GM12875 (cell line): ENCODE measurements around the gene ZNF775.

ENCODE experiments used
- H3K4me3 ChIP-seq: one replicate; pipeline ENCODE4 v1.5.1; 2011; ENCODE audit warnings: low read depth, low read length, control low read depth
- TF ChIP-seq, protein P1 (sequence below): IDR thresholded peaks from 2 replicates; pipeline ENCODE4 v1.5.1; 2011; ENCODE audit warnings: low read depth, mild to moderate bottlenecking, control low read depth, inconsistent platforms, low read length, moderate library complexity, borderline replicate concordance; ENCODE audit not compliant: insufficient read depth

ZNF775 gene

DNA sequence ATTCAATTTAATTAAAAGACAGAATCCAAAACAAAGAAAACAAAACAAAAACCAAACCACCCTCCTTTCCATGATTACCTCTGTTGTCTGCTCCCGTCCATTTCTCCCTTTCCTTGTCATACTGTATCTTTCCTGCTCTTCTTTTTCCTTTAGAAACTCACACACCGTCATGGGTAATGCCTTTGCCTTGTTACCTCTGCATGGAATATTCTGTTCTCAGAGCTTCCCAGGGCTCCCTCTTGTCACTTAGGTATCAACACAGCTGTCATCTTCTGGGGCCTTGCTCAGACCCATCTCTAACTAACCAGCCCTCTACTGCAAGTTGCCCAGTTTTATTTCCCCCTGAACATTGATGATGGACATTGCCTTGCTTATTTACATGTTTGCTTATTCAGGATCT is 41.1 kb downstream of the ZNF775 start:
- no peak overlapping the region for H3K4me3 ChIP-seq
- TF ChIP-seq, protein P1, sequence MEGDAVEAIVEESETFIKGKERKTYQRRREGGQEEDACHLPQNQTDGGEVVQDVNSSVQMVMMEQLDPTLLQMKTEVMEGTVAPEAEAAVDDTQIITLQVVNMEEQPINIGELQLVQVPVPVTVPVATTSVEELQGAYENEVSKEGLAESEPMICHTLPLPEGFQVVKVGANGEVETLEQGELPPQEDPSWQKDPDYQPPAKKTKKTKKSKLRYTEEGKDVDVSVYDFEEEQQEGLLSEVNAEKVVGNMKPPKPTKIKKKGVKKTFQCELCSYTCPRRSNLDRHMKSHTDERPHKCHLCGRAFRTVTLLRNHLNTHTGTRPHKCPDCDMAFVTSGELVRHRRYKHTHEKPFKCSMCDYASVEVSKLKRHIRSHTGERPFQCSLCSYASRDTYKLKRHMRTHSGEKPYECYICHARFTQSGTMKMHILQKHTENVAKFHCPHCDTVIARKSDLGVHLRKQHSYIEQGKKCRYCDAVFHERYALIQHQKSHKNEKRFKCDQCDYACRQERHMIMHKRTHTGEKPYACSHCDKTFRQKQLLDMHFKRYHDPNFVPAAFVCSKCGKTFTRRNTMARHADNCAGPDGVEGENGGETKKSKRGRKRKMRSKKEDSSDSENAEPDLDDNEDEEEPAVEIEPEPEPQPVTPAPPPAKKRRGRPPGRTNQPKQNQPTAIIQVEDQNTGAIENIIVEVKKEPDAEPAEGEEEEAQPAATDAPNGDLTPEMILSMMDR: no peak

DNA sequence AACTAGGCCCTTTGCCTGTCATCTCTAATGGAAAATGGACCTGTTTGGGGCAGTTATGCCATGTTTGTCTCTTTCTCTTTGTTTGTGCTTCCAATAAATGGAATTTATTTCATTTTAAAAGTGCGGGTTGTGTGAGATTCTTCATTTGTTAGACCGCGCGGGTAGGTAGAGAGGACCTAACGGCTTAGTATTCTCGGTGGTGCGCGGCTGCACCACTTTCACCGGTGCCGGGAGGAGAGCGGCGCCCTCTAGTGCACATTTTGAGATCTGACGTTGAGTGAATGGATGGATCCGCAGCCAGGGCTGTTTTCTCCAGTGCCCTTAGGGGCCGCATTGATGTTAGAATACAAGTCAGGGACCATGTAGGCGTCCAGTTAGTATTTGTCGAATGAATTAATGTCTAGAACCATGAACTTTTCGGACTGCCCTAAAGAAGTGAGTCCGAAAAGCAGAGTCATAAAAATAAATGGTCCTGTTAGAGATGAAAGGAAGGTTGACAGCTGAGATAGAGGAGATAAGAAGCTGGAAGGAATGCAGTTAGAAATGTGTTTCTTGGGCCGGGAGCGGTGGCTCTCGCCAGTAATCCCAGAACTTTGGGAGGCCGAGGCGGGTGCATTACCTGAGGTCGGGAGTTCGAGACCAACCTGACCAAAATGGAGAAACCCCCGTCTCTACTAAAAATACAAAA is 42.0 kb downstream of the ZNF775 start:
- no peak overlapping the region for H3K4me3 ChIP-seq
- TF ChIP-seq, protein P1: peak; percentile 76

DNA sequence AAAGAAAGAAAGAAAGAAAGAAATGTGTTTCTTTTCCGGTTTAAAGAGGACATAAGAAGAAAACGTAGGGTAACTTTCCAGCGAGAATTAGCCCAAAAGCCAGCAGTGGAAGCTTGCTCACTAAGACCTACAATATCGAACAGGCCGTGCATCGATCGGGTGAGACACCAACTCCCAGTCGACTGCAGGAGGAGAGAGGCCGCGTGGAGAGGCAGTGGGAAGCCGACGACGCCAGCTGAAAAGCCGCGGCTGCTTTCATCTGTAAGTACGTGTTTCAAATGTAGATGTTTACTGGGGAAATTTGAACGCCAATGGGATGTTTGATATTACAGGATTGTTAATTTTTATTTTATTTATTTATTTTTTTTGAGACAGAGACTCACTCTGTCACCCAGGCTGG is 42.7 kb downstream of the ZNF775 start:
- H3K4me3 ChIP-seq: no peak overlapping the region
- TF ChIP-seq, protein P1: no peak

DNA sequence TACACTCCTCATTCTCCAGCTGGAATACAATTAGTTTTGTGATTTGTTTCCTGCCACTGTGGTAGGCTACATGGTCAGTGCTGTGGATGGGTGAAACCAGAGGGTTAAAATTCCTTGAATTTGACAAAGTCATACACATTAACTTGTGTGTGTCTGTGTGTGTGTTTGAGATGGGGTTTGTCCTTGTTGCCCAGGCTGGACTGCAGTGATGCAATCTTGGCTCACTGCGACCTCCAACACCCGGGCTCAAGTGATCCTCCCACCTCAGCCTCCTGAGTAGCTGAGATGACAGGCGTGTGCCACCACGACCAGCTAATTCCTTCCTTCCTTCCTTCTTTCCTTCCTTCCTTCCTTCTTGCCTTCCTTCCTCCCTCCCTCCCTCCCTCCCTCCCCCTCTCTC is 46.5 kb downstream of the ZNF775 start:
- no peak overlapping the region for H3K4me3 ChIP-seq
- TF ChIP-seq, protein P1: no peak

DNA sequence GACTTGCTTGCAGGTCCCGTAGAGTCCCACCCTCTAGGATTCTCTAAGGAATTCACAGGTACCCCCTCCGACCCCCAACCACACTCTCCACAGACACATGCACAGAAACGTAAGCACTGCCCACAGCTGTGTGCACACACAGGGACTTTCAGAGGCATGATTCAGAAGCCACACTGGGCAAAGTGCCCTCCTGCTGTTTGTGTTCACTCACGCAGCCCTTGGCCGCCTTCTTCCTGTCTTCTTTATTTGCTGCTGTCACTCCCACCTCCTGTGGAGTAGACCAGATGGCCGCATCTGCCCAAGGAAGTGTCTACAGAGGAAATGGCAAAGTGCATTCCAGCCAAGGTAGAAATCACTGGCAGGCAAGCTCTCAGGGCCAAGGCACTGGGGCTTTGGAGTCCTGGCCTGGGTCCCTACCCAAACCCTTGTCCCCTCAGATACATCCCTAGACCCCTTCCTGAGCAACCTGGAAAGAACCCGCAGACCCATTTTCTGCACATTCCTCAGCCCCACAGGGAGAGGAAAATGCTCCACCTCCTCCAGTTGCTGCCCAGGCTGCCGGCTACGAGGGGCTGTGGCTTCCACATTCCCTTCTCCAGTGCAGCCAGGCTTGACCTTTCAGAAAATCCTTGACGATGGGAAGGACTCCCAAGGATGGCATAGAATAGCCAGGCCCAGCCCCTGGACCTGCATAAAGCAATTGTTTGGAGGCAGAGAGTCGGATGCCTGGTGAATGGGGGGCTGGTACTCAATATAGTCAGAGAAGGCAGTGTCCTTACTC is 49.7 kb downstream of the ZNF775 start:
- TF ChIP-seq, protein P1: no peak
- no peak overlapping the region for H3K4me3 ChIP-seq

DNA sequence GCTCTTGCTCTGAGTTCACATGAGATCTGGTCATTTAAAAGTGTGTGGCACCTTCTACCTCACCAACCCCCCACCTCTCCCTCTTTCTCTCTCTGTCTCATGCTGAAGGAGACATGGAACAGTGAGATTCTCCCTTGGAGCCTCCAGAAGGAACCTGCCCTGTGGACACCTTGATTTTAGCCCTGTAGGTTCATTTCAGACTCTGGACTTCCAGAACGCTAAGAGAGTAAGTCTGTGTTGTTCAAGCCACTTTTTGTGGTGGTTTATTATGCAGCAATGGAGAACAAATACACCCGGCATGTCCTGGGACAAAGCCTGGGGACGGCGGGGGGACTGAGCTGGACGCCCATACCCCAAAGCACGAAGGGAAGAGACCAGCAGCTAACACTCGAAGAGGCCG is 50.6 kb downstream of the ZNF775 start:
- H3K4me3 ChIP-seq: no peak overlapping the region
- TF ChIP-seq, protein P1: no peak
